PFSK-1 (cell line): Measurements from ENCODE around the gene SDK1.

Experiments
- POLR2AphosphoS5 ChIP-seq: IDR thresholded peaks from 2 replicates; pipeline ENCODE4 v1.6.1; 2012; ENCODE audit warnings: low read depth, mild to moderate bottlenecking, control low read depth, low read length, moderate library complexity
- REST ChIP-seq, 2 experiments: IDR thresholded peaks; 2 replicates each; pipeline versions ENCODE4 v1.6.1 to v1.8.0; 2011 to 2012; ENCODE audit warnings: low read depth in 2 of 2, low read length in 2 of 2, control low read depth in 1 of 2, inconsistent platforms in 1 of 2, mild to moderate bottlenecking in 1 of 2, moderate library complexity in 1 of 2; ENCODE audit not compliant: insufficient read depth in 1 of 2
- TAF1 ChIP-seq: IDR thresholded peaks from 2 replicates; pipeline ENCODE4 v1.6.1; 2012; ENCODE audit warnings: low read length, control low read depth, borderline replicate concordance; ENCODE audit not compliant: insufficient read depth

GRCh38 chr7:3973264-3973663, 672.2 kb downstream of the SDK1 start:
- TF ChIP-seq POLR2AphosphoS5 (no peak), REST (IDR thresholded peaks at IDR 0.05; ENCODE audit: insufficient read depth in 1 of 2, low read depth in 2 of 2, low read length in 2 of 2) (no peak), TAF1 (no peak)
